Smooth muscle cell (in vitro differentiated cells): ENCODE data around the gene GNAQ. TPM values are rescaled to one million over a fixed set of nuclear protein-coding genes. Genes with fewer than 3 reads are reported as not detected.

Source experiments
- DNase-seq: peaks from one replicate; lab custom pipeline; 2025; ENCODE audit not compliant: unreplicated experiment; lab: John Stamatoyannopoulos, UW
- H2AFZ ChIP-seq: fragments of 200-600 bp; sonication (generic); 2 replicates; pipeline ENCODE4 v1.6.0; 2016; ENCODE audit warnings: antibody characterized with exemption, low read depth, mild to moderate bottlenecking
- H3F3A ChIP-seq: fragments of 200-600 bp; sonication (generic); 2 replicates; pipeline ENCODE4 v1.6.0; 2017; ENCODE audit warnings: antibody characterized with exemption, low read depth
- H3K27ac ChIP-seq: fragments of 200-600 bp; sonication (generic); 2 replicates; pipeline ENCODE4 v1.5.1; 2016; ENCODE audit warnings: low read depth, mild to moderate bottlenecking
- H3K27me3 ChIP-seq: fragments of 200-600 bp; sonication (generic); 2 replicates; pipeline ENCODE4 v1.6.1; 2016; ENCODE audit warnings: low read depth, mild to moderate bottlenecking
- H3K36me3 ChIP-seq: fragments of 200-600 bp; sonication (generic); 2 replicates; pipeline ENCODE4 v1.5.1; 2016; ENCODE audit warnings: low read depth
- H3K4me1 ChIP-seq: fragments of 200-600 bp; sonication (generic); 2 replicates; pipeline ENCODE4 v1.5.1; 2016; ENCODE audit warnings: low read depth
- H3K4me2 ChIP-seq: fragments of 200-600 bp; sonication (generic); 2 replicates; pipeline ENCODE4 v1.6.0; 2016; ENCODE audit warnings: mild to moderate bottlenecking
- H3K4me3 ChIP-seq: fragments of 200-600 bp; sonication (generic); 2 replicates; pipeline ENCODE4 v1.5.1; 2016; ENCODE audit warnings: mild to moderate bottlenecking
- H3K79me2 ChIP-seq: fragments of 200-600 bp; sonication (generic); 2 replicates; pipeline ENCODE4 v1.6.0; 2016; ENCODE audit warnings: low read depth, mild to moderate bottlenecking
- H3K9ac ChIP-seq: fragments of 200-600 bp; sonication (generic); 2 replicates; pipeline ENCODE4 v1.6.0; 2016; ENCODE audit warnings: low read depth
- H3K9me3 ChIP-seq: fragments of 200-600 bp; sonication (generic); replicated peaks from 2 replicates; pipeline ENCODE4 v1.5.1; 2016; ENCODE audit warnings: low read depth
- H4K20me1 ChIP-seq: fragments of 200-600 bp; sonication (generic); 2 replicates; pipeline ENCODE4 v1.6.0; 2016; ENCODE audit warnings: low read depth
- WGBS: methylation state at CpG from one replicate; pipeline ENCODE4 v1.1.7; 2016; ENCODE audit warnings: low lambda C conversion rate; 5-methylcytosine and 5-hydroxymethylcytosine counted together
- polyA plus RNA-seq: library from polyadenylated mRNA; unstranded; fragments of >200 nt; fragmentation: Nextera tagmentation; extraction: Ambion mirVana; gene quantifications from 2 replicates; pipeline ENCODE4 v1.2.1, GENCODE V29; 2016
- total RNA-seq: library from RNA; depleted of rRNA; stranded (reverse); fragments of >200 nt; gene quantifications from 2 replicates; pipeline ENCODE4 v1.2.3, GENCODE V29; 2014
- TF ChIP-seq, protein P1 (sequence below): fragments of 200-600 bp; sonication (generic); IDR thresholded peaks from 2 replicates; pipeline ENCODE4 v1.5.1; 2017; ENCODE audit warnings: borderline replicate concordance, mild to moderate bottlenecking, antibody characterized with exemption; ENCODE audit not compliant: insufficient read depth, poor library complexity, severe bottlenecking

GNAQ gene
- total and polyA plus RNA-seq, 2 experiments from 2014 or later, result 12.5 to 41.4 TPM

DNA sequence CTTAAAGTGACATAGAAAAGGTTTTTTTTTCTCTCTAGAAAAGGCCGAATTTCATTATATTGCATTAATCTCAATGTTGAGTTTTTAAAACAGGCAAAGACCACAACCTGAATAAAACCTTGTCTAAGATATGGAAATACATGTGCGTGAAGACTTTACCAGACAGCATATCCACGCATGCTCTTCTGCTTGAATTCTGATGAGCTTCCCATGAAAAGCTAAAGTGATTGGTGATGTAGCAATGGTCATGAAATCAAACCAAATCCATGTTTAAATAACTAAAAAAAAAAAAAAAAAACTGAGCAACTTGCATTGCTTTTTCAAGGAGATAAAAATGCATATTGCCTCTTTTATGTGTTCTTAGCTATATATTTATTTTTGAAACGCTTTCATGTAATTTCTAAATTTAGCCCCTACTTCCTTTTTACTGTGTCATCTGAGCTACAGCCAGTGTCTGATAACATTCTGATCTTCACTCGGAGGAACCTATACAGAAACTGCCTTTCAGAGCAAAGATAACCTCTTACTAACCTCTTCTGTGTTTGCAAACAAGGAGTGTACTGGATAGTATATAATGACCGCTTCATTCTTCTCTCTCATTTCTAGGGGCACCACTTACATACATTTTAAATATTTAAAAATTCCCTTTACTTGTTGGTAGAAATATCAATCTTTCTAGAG is 204.4 kb downstream of the GNAQ start:
- peaks cover 66% of the 10 kb centered on the region for H4K20me1 ChIP-seq
- H3K79me2 ChIP-seq, result peaks cover 9% of the 10 kb centered on the region
- H3K27ac ChIP-seq, result no peak overlapping the region
- DNase-seq, result no peak
- no peak overlapping the region for H2AFZ ChIP-seq
- H3K4me1 ChIP-seq, result peaks cover 2% of the 10 kb centered on the region
- TF ChIP-seq, protein P1, sequence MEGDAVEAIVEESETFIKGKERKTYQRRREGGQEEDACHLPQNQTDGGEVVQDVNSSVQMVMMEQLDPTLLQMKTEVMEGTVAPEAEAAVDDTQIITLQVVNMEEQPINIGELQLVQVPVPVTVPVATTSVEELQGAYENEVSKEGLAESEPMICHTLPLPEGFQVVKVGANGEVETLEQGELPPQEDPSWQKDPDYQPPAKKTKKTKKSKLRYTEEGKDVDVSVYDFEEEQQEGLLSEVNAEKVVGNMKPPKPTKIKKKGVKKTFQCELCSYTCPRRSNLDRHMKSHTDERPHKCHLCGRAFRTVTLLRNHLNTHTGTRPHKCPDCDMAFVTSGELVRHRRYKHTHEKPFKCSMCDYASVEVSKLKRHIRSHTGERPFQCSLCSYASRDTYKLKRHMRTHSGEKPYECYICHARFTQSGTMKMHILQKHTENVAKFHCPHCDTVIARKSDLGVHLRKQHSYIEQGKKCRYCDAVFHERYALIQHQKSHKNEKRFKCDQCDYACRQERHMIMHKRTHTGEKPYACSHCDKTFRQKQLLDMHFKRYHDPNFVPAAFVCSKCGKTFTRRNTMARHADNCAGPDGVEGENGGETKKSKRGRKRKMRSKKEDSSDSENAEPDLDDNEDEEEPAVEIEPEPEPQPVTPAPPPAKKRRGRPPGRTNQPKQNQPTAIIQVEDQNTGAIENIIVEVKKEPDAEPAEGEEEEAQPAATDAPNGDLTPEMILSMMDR, result no peak
- no peaks in the 10 kb centered on the region for H3K27me3 ChIP-seq
- H3K4me3 ChIP-seq, result no peak overlapping the region
- H3K9ac ChIP-seq, result no peak overlapping the region
- 80% methylated on average over 6 of the region's 6 CpGs for WGBS
- H3K9me3 ChIP-seq, result no peaks in the 10 kb centered on the region
- H3F3A ChIP-seq, result no peaks in the 10 kb centered on the region
- H3K36me3 ChIP-seq, result no peaks in the 10 kb centered on the region
- H3K4me2 ChIP-seq, result no peak overlapping the region

- Histone ChIP-seq H3K4me1 (peaks cover 2% of the 10 kb centered on the region), H3K79me2 (peaks cover 9% of the 10 kb centered on the region), H3K4me2 (no peak overlapping the region), H3K36me3 (no peaks in the 10 kb centered on the region), H3K9ac (no peak overlapping the region), H3F3A (no peaks in the 10 kb centered on the region), H3K27me3 (no peaks in the 10 kb centered on the region), H3K4me3 (no peak overlapping the region), H4K20me1 (peaks cover 60% of the 10 kb centered on the region), H3K27ac (no peak overlapping the region), H3K9me3 (no peaks in the 10 kb centered on the region), H2AFZ (no peak overlapping the region)
- TF ChIP-seq, protein P1, result no peak
- no peak for DNase-seq
- WGBS, result 80% methylated on average over 5 of the region's 5 CpGs
Measured at GRCh38 chr9:77826621-77827020, 205.0 kb downstream of the GNAQ start.

GRCh38 chr9:77826116-77826515 is 205.5 kb downstream of the GNAQ start:
- Histone ChIP-seq H3F3A (no peaks in the 10 kb centered on the region), H3K27ac (no peak overlapping the region), H3K9me3 (no peaks in the 10 kb centered on the region), H4K20me1 (peaks cover 55% of the 10 kb centered on the region), H3K4me1 (peaks cover 2% of the 10 kb centered on the region), H3K36me3 (no peaks in the 10 kb centered on the region), H3K4me2 (no peak overlapping the region), H3K27me3 (no peaks in the 10 kb centered on the region), H3K4me3 (no peak overlapping the region), H3K79me2 (peaks cover 9% of the 10 kb centered on the region), H3K9ac (no peak overlapping the region), H2AFZ (no peak overlapping the region)
- WGBS, result 87% methylated on average over 2 of the region's 2 CpGs
- TF ChIP-seq, protein P1, result no peak
- no peak for DNase-seq

- no peaks in the 10 kb centered on the region for H3K27me3 ChIP-seq
- H4K20me1 ChIP-seq, result peaks cover 47% of the 10 kb centered on the region
- H3K9ac ChIP-seq, result no peak overlapping the region
- H3K9me3 ChIP-seq, result no peaks in the 10 kb centered on the region
- H3K79me2 ChIP-seq, result peaks cover 9% of the 10 kb centered on the region
- no peaks in the 10 kb centered on the region for H3K36me3 ChIP-seq
- DNase-seq, result no peak
- no peak overlapping the region for H3K27ac ChIP-seq
- H3K4me1 ChIP-seq, result peaks cover 2% of the 10 kb centered on the region
- TF ChIP-seq, protein P1, result no peak
- no peak overlapping the region for H2AFZ ChIP-seq
- no peak overlapping the region for H3K4me3 ChIP-seq
- no peaks in the 10 kb centered on the region for H3F3A ChIP-seq
- 93% methylated on average over 4 of the region's 4 CpGs for WGBS
- H3K4me2 ChIP-seq, result no peak overlapping the region
Measured at GRCh38 chr9:77825361-77825760, 206.2 kb downstream of the GNAQ start.
